ENCODE measurements around the gene RBM15B.
A peak's percentile ranks its signal among the peaks of the same experiment; 100 is the strongest.

RBM15B gene, protein sequence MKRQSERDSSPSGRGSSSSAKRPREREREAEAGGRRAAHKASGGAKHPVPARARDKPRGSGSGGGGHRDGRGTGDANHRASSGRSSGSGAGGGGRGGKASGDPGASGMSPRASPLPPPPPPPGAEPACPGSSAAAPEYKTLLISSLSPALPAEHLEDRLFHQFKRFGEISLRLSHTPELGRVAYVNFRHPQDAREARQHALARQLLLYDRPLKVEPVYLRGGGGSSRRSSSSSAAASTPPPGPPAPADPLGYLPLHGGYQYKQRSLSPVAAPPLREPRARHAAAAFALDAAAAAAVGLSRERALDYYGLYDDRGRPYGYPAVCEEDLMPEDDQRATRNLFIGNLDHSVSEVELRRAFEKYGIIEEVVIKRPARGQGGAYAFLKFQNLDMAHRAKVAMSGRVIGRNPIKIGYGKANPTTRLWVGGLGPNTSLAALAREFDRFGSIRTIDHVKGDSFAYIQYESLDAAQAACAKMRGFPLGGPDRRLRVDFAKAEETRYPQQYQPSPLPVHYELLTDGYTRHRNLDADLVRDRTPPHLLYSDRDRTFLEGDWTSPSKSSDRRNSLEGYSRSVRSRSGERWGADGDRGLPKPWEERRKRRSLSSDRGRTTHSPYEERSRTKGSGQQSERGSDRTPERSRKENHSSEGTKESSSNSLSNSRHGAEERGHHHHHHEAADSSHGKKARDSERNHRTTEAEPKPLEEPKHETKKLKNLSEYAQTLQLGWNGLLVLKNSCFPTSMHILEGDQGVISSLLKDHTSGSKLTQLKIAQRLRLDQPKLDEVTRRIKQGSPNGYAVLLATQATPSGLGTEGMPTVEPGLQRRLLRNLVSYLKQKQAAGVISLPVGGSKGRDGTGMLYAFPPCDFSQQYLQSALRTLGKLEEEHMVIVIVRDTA

DNA sequence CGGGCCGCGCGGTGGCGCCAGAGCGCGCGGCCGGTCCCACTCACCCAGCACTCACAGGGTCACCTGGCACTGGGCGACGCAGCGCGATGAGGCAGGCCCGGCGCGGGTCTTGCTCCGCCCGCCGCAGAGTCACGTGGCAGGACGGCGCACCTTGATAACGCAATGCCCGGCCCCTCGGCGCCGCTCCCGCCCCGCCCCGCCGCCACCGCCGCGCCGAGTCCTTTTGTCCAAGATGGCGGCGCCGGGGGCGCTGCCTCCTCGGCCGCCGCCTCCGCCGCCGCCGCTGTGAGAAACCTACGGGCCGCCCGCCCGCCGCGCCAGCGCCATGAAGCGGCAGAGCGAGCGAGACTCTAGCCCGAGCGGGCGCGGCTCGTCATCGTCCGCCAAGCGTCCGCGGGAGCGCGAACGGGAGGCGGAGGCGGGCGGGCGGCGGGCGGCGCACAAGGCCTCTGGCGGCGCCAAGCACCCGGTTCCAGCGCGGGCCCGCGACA, at the start of gene RBM15B:
TSS of gene RBM15B (plus strand) at position 211 of the 491 bp plus-strand sequence. CDS start at position 326, 115 bp downstream.
- DNase-seq (ENCODE audit: low read depth), result peak; percentile 98
- TF ChIP-seq, protein P1, sequence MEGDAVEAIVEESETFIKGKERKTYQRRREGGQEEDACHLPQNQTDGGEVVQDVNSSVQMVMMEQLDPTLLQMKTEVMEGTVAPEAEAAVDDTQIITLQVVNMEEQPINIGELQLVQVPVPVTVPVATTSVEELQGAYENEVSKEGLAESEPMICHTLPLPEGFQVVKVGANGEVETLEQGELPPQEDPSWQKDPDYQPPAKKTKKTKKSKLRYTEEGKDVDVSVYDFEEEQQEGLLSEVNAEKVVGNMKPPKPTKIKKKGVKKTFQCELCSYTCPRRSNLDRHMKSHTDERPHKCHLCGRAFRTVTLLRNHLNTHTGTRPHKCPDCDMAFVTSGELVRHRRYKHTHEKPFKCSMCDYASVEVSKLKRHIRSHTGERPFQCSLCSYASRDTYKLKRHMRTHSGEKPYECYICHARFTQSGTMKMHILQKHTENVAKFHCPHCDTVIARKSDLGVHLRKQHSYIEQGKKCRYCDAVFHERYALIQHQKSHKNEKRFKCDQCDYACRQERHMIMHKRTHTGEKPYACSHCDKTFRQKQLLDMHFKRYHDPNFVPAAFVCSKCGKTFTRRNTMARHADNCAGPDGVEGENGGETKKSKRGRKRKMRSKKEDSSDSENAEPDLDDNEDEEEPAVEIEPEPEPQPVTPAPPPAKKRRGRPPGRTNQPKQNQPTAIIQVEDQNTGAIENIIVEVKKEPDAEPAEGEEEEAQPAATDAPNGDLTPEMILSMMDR (IDR thresholded peaks at IDR 0.05; ENCODE audit: insufficient read depth, low read depth, low read length, missing control alignments), result peak; percentile 94
- H3K4me3 ChIP-seq (ENCODE audit: low read depth, low read length), result peak within 1 kb of the TSS; percentile 73

DNA sequence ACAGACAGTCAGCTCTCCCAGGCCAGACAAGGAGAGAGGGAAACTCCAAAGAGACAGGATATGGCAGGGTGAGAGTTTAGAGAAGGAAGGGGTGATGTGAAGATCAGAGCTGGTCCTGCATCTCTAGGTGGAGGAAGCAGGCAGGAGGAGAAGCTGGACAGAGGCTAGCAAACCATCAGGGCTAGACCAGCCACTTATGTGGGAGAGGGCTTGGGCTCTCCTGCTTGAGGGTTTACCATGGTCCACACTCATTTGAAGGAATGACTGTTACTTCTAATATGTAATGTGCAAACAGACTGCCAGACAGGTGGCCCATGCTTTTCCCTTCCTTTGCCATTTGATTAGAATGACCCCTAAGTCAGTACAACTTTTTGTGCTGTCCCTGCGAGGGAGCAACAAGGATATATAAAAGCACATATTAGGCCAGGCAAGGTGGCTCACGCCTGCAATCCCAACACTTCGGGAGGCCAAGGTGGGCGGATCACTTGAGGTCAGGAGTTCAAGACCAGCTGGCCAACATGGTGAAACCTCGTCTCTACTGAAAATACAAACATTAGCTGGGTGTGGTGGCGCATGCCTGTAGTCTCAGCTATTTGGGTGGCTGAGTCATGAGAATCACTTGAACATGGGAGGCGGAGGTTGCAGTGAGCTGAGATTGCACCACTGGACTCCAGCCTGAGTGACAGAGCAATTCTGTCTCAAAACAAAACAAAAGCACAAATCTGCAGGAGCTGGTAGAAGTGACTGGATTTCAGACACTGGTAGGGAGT, 47.0 kb upstream of the RBM15B start:
- TF ChIP-seq, protein P1 (IDR thresholded peaks at IDR 0.05; ENCODE audit: insufficient read depth, low read depth, low read length, missing control alignments), result no peak
- H3K4me3 ChIP-seq (ENCODE audit: low read depth, low read length), result no peak overlapping the region
- DNase-seq (ENCODE audit: low read depth), result no peak

DNA sequence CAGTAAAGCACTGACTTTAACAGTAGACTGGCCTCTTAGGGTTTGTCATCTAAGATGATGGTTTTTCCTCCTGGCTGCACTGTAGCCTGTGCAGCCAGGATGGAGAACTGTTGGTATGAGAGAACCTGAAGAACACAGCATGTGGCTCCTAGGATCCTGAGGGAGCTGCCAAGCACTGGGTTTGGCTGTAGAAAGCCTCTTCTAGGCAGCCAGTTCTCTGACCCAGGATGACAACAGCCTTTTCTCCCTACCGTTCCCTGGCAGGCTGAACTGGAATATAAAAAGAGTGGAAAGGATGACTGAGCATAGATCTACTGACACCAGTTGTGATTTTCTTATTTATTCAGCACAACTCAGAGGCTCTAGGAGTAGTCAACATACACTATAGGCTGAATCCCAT, 40.3 kb upstream of the RBM15B start:
- no peak for DNase-seq (ENCODE audit: low read depth)
- TF ChIP-seq, protein P1 (IDR thresholded peaks at IDR 0.05; ENCODE audit: insufficient read depth, low read depth, low read length, missing control alignments), result no peak
- H3K4me3 ChIP-seq (ENCODE audit: low read depth, low read length), result no peak overlapping the region

DNA sequence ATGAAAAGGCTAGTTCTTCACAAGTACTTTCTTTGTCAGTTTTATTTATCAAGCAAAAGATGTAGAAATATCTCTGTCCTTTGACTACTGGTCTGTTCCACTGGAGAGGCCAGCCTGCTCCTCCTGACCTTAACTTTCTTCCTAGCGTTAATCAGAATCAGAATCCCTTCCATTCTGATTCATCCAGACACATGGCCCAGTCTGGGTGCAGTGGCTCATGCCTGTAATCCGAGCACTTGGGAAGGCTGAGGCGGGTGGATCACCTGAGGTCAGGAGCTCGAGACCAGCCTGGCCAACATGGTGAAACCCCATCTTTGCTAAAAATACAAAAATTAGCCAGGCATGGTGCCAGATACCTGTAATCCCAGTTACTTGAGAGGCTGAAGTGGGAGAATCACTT, 38.0 kb upstream of the RBM15B start:
- H3K4me3 ChIP-seq (ENCODE audit: low read depth, low read length), result no peak overlapping the region
- no peak for DNase-seq (ENCODE audit: low read depth)
- TF ChIP-seq, protein P1 (IDR thresholded peaks at IDR 0.05; ENCODE audit: insufficient read depth, low read depth, low read length, missing control alignments), result no peak

DNA sequence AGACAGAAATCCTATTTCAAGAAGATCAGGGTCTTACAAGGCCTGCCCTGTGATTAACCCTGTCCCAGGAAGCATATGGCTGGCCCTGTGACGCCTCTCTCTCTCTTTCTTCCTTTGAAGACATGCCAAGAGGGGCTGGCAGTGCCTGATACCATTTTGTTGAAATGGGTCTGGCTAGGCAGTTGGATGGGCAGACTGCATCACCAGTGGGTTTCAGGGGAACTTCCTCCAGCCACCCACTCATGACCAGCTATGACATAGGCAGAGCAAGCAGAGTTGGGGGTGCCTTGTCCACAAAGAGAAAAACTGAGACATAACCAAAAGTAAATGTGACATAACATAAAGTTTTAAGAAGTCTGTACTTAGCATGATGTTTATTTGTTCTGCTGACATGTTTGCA, 37.4 kb upstream of the RBM15B start:
- TF ChIP-seq, protein P1 (IDR thresholded peaks at IDR 0.05; ENCODE audit: insufficient read depth, low read depth, low read length, missing control alignments), result no peak
- H3K4me3 ChIP-seq (ENCODE audit: low read depth, low read length), result no peak overlapping the region
- DNase-seq (ENCODE audit: low read depth), result no peak

DNA sequence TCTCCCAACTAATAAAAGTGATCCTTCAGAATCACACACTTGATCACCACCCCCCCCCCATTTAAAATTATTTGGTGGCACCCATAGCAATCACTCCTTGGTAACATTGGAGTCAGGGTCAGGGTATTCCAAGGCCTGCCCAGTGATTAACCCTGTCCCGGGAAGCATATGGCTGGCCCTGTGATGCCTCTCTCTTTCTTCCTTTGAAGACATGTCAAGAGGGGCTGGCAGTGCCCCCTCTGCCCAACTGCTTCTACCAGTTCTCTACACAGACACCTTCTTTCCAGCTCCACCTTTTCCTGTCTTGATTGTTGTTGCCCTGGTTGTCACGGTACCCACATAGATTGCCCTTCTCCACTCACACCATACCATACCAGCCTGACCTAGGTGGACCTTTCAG, 36.9 kb upstream of the RBM15B start:
- no peak overlapping the region for H3K4me3 ChIP-seq (ENCODE audit: low read depth, low read length)
- TF ChIP-seq, protein P1 (IDR thresholded peaks at IDR 0.05; ENCODE audit: insufficient read depth, low read depth, low read length, missing control alignments), result no peak
- no peak for DNase-seq (ENCODE audit: low read depth)

All from GM12865 (cell line).